ENCODE results near the gene DCHS1. TPM values are rescaled to one million over a fixed set of nuclear protein-coding genes. Genes with fewer than 3 reads are reported as not detected.

DCHS1 gene
- total RNA-seq, 4 donors from 2014 or later: 26.8 to 125 (median 73.6) TPM

GRCh38 chr11:6681505-6681904 is 25.9 kb upstream of the DCHS1 start:
- no peak for DNase-seq
- peaks cover 7 to 17% of the 10 kb centered on the region in 2 donors for H3K4me1 ChIP-seq
- H3K27ac ChIP-seq: peak overlapping the region in 1 of 2 donors; percentile 14
- H3K4me3 ChIP-seq: no peak overlapping the region
- no peaks in the 10 kb centered on the region for H3K27me3 ChIP-seq
- H3K9me3 ChIP-seq: no peaks in the 10 kb centered on the region
- no peak for TF ChIP-seq CTCF (IDR thresholded peaks at IDR 0.05)
- H3K36me3 ChIP-seq: no peaks in the 10 kb centered on the region
- intact Hi-C loops (cut with DNase I; ENCODE audit: low total_unique reads): loop anchor here (5.0 to 10.0 kb wide), 2 partner anchors 67 to 144 kb away; partner anchors contain the start of genes TAF10 and TPP1

GRCh38 chr11:6677018-6677417 is 21.4 kb upstream of the DCHS1 start:
- Histone ChIP-seq H3K27me3 (no peaks in the 10 kb centered on the region), H3K9me3 (no peaks in the 10 kb centered on the region), H3K27ac (no peak overlapping the region), H3K4me1 (peaks cover 6 to 12% of the 10 kb centered on the region in 2 donors), H3K4me3 (no peak overlapping the region), H3K36me3 (no peaks in the 10 kb centered on the region)
- TF ChIP-seq CTCF (IDR thresholded peaks at IDR 0.05) (no peak), POLR2A (IDR thresholded peaks at IDR 0.05) (no peak)
- DNase-seq: no peak
- intact Hi-C loops (cut with DNase I; ENCODE audit: low total_unique reads): no loop called here

- no peak overlapping the region for H3K4me3 ChIP-seq
- no peaks in the 10 kb centered on the region for H3K36me3 ChIP-seq
- intact Hi-C loops (cut with DNase I; ENCODE audit: low total_unique reads): no loop called here
- DNase-seq: no peak
- no peak for TF ChIP-seq POLR2A (IDR thresholded peaks at IDR 0.05)
- no peak for TF ChIP-seq CTCF (IDR thresholded peaks at IDR 0.05)
- H3K27me3 ChIP-seq: no peaks in the 10 kb centered on the region
- no peaks in the 10 kb centered on the region for H3K4me1 ChIP-seq
- no peak overlapping the region for H3K27ac ChIP-seq
- no peaks in the 10 kb centered on the region for H3K9me3 ChIP-seq
Observed at GRCh38 chr11:6674862-6675261, 19.3 kb upstream of the DCHS1 start.

- H3K27ac ChIP-seq: no peak overlapping the region
- H3K4me3 ChIP-seq: no peak overlapping the region
- intact Hi-C loops (cut with DNase I; ENCODE audit: low total_unique reads): no loop called here
- no peaks in the 10 kb centered on the region for H3K27me3 ChIP-seq
- H3K36me3 ChIP-seq: no peaks in the 10 kb centered on the region
- no peak for TF ChIP-seq POLR2A (IDR thresholded peaks at IDR 0.05)
- no peak for TF ChIP-seq CTCF (IDR thresholded peaks at IDR 0.05)
- no peaks in the 10 kb centered on the region for H3K4me1 ChIP-seq
- no peak for DNase-seq
- H3K9me3 ChIP-seq: no peaks in the 10 kb centered on the region
Observed at GRCh38 chr11:6674219-6674597, 18.6 kb upstream of the DCHS1 start.

GRCh38 chr11:6673523-6674218 is 18.1 kb upstream of the DCHS1 start:
- no peaks in the 10 kb centered on the region for H3K4me1 ChIP-seq
- TF ChIP-seq POLR2A (IDR thresholded peaks at IDR 0.05) (no peak), CTCF (IDR thresholded peaks at IDR 0.05) (no peak)
- intact Hi-C loops (cut with DNase I; ENCODE audit: low total_unique reads): no loop called here
- no peak overlapping the region for H3K4me3 ChIP-seq
- DNase-seq: no peak
- no peaks in the 10 kb centered on the region for H3K9me3 ChIP-seq
- H3K36me3 ChIP-seq: no peaks in the 10 kb centered on the region
- H3K27ac ChIP-seq: no peak overlapping the region
- no peaks in the 10 kb centered on the region for H3K27me3 ChIP-seq

Data from uterus (tissue), 4 donors.